Measurements from ENCODE around the gene AHSG.

GRCh38 chr3:186577521-186577920 lies 35.3 kb upstream of the AHSG start:
- TF ChIP-seq, protein P1, sequence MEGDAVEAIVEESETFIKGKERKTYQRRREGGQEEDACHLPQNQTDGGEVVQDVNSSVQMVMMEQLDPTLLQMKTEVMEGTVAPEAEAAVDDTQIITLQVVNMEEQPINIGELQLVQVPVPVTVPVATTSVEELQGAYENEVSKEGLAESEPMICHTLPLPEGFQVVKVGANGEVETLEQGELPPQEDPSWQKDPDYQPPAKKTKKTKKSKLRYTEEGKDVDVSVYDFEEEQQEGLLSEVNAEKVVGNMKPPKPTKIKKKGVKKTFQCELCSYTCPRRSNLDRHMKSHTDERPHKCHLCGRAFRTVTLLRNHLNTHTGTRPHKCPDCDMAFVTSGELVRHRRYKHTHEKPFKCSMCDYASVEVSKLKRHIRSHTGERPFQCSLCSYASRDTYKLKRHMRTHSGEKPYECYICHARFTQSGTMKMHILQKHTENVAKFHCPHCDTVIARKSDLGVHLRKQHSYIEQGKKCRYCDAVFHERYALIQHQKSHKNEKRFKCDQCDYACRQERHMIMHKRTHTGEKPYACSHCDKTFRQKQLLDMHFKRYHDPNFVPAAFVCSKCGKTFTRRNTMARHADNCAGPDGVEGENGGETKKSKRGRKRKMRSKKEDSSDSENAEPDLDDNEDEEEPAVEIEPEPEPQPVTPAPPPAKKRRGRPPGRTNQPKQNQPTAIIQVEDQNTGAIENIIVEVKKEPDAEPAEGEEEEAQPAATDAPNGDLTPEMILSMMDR (IDR thresholded peaks at IDR 0.05), result no peak
- no peak for TF ChIP-seq POLR2A (IDR thresholded peaks at IDR 0.05)

All from adrenal gland (tissue), 5 donors.